ENCODE results near the gene ALPK1. TPM values are rescaled to one million over a fixed set of nuclear protein-coding genes. Genes with fewer than 3 reads are reported as not detected.

ALPK1 gene
- total RNA-seq, 4 donors from 2014 or later, result 15.7 to 87.2 (median 24.2) TPM

- 82% methylated on average over 3 of the region's 3 CpGs for WGBS
- DNase-seq (ENCODE audit: low spot score in 2 of 2), result no peak
- no peaks in the 10 kb centered on the region for H3K9me3 ChIP-seq
- peaks cover 3% of the 10 kb centered on the region for H3K36me3 ChIP-seq
- H3K27ac ChIP-seq, result no peak overlapping the region
- H3K4me3 ChIP-seq, result no peak overlapping the region
- H3K27me3 ChIP-seq, result no peaks in the 10 kb centered on the region
- H3K4me1 ChIP-seq, result no peaks in the 10 kb centered on the region
- TF ChIP-seq POLR2A (IDR thresholded peaks at IDR 0.05), result no peak
- TF ChIP-seq CTCF (IDR thresholded peaks at IDR 0.05), result no peak
- TF ChIP-seq POLR2AphosphoS5 (IDR thresholded peaks at IDR 0.05), result no peak
- no peak for TF ChIP-seq EP300 (IDR thresholded peaks at IDR 0.05)
Measured at GRCh38 chr4:112315446-112315845, 18.3 kb downstream of the ALPK1 start.

- H3K9me3 ChIP-seq, result no peaks in the 10 kb centered on the region
- H3K27ac ChIP-seq, result no peak overlapping the region
- WGBS, result 88% methylated on average over 2 of the region's 2 CpGs
- DNase-seq (ENCODE audit: low spot score in 2 of 2), result no peak
- no peaks in the 10 kb centered on the region for H3K4me1 ChIP-seq
- TF ChIP-seq EP300 (IDR thresholded peaks at IDR 0.05) (no peak), CTCF (IDR thresholded peaks at IDR 0.05) (no peak), POLR2AphosphoS5 (IDR thresholded peaks at IDR 0.05) (no peak), POLR2A (IDR thresholded peaks at IDR 0.05) (no peak)
- H3K36me3 ChIP-seq, result peaks cover 3% of the 10 kb centered on the region
- H3K27me3 ChIP-seq, result no peaks in the 10 kb centered on the region
- no peak overlapping the region for H3K4me3 ChIP-seq
Measured at GRCh38 chr4:112316360-112316759, 19.2 kb downstream of the ALPK1 start.

- Histone ChIP-seq H3K36me3 (peaks cover 3% of the 10 kb centered on the region), H3K4me3 (no peak overlapping the region), H3K27me3 (no peaks in the 10 kb centered on the region), H3K9me3 (no peaks in the 10 kb centered on the region), H3K27ac (no peak overlapping the region), H3K4me1 (no peaks in the 10 kb centered on the region)
- DNase-seq (ENCODE audit: low spot score in 2 of 2), result no peak
- TF ChIP-seq POLR2AphosphoS5 (IDR thresholded peaks at IDR 0.05) (no peak), EP300 (IDR thresholded peaks at IDR 0.05) (no peak), POLR2A (IDR thresholded peaks at IDR 0.05) (no peak), CTCF (IDR thresholded peaks at IDR 0.05) (no peak)
- 90% methylated on average over 5 of the region's 5 CpGs for WGBS
Measured at GRCh38 chr4:112318239-112319142, 21.3 kb downstream of the ALPK1 start.

- Histone ChIP-seq H3K9me3 (no peaks in the 10 kb centered on the region), H3K4me1 (no peaks in the 10 kb centered on the region), H3K27ac (no peak overlapping the region), H3K27me3 (no peaks in the 10 kb centered on the region), H3K4me3 (no peak overlapping the region), H3K36me3 (peaks cover 10% of the 10 kb centered on the region)
- WGBS, result 37% methylated on average over 4 of the region's 4 CpGs
- TF ChIP-seq CTCF (IDR thresholded peaks at IDR 0.05) (peak; percentile 45 to 75), POLR2A (IDR thresholded peaks at IDR 0.05) (no peak), EP300 (IDR thresholded peaks at IDR 0.05) (no peak), POLR2AphosphoS5 (IDR thresholded peaks at IDR 0.05) (no peak)
- peak in 1 of 2 donors; percentile 66 for DNase-seq (ENCODE audit: low spot score in 2 of 2)
Measured at GRCh38 chr4:112321776-112322684, 24.9 kb downstream of the ALPK1 start.

GRCh38 chr4:112322866-112323265, 25.7 kb downstream of the ALPK1 start:
- TF ChIP-seq POLR2A (IDR thresholded peaks at IDR 0.05) (no peak), CTCF (IDR thresholded peaks at IDR 0.05) (no peak), POLR2AphosphoS5 (IDR thresholded peaks at IDR 0.05) (no peak)
- H3K4me3 ChIP-seq, result no peak overlapping the region
- no peak overlapping the region for H3K27ac ChIP-seq
- no peaks in the 10 kb centered on the region for H3K4me1 ChIP-seq
- no peaks in the 10 kb centered on the region for H3K9me3 ChIP-seq
- H3K36me3 ChIP-seq, result peaks cover 10% of the 10 kb centered on the region
- H3K27me3 ChIP-seq, result no peaks in the 10 kb centered on the region
- no peak for DNase-seq (ENCODE audit: low spot score in 2 of 2)
- 97% methylated on average over 3 of the region's 3 CpGs for WGBS

Measured in suprapubic skin (tissue), 4 donors.